IMR-90 (cell line): ENCODE data around the gene MLKL. TPM values are rescaled to one million over a fixed set of nuclear protein-coding genes. Genes with fewer than 3 reads are reported as not detected.
A peak's percentile ranks its signal among the peaks of the same experiment; 100 is the strongest.

ENCODE experiments used
- ATAC-seq: fragments of 200-7000 bp; cut with Tn5 transposase; 2 replicates; pipeline ENCODE4 v1.9.1; 2020; ENCODE audit warnings: low read depth, mild to moderate bottlenecking, moderate library complexity
- BruUV-seq: library from RNA; stranded (reverse); fragments of 400-500 nt; replicated peaks from 2 replicates; lab custom pipeline; 2021; lab: Mats Ljungman, UMichigan
- CTCF ChIA-PET: fragments of 300-600 bp; formaldehyde crosslinking; extraction: SDS; loops from one replicate; lab custom pipeline; 2021; ENCODE audit warnings: antibody characterized with exemption; lab: Yijun Ruan, JAX
- POLR2A ChIA-PET: fragments of 300-600 bp; sonication (Branson Sonifier 250); formaldehyde crosslinking; loops from one replicate; lab custom pipeline; 2022; ENCODE audit warnings: antibody characterized with exemption; ENCODE audit not compliant: unreplicated experiment; lab: Charles Lee
- DNase-seq: peaks from one replicate; pipeline ENCODE4 v3.0.0; 2013
- H2AFZ ChIP-seq: replicated peaks from 2 replicates; pipeline ENCODE3; 2013; ENCODE audit warnings: low read length, mild to moderate bottlenecking; ENCODE audit not compliant: poor library complexity
- H2AK5ac ChIP-seq: 2 replicates; pipeline ENCODE4 v1.6.1; 2013; ENCODE audit warnings: low read depth, low read length, inconsistent platforms
- H2AK9ac ChIP-seq: replicated peaks from 2 replicates; pipeline ENCODE3; 2013; ENCODE audit warnings: mild to moderate bottlenecking, low read depth, low read length, moderate library complexity; ENCODE audit not compliant: poor library complexity
- H2BK120ac ChIP-seq: 2 replicates; pipeline ENCODE4 v1.6.1; 2013; ENCODE audit warnings: low read depth, low read length, inconsistent platforms
- H2BK15ac ChIP-seq: 3 replicates; pipeline ENCODE4 v1.6.1; 2013; ENCODE audit warnings: low read depth, low read length, inconsistent platforms
- H2BK20ac ChIP-seq: 2 replicates; pipeline ENCODE4 v1.6.1; 2013; ENCODE audit warnings: low read depth, mild to moderate bottlenecking, inconsistent platforms, low read length, moderate library complexity
- H2BK5ac ChIP-seq: 2 replicates; pipeline ENCODE4 v1.6.1; 2013; ENCODE audit warnings: mild to moderate bottlenecking, low read depth, low read length, inconsistent platforms; ENCODE audit not compliant: poor library complexity, severe bottlenecking
- H3K14ac ChIP-seq: replicated peaks from 2 replicates; pipeline ENCODE4 v1.6.1; 2013; ENCODE audit warnings: low read depth, low read length, inconsistent platforms
- H3K18ac ChIP-seq: 2 replicates; pipeline ENCODE4 v1.6.1; 2013; ENCODE audit warnings: low read depth, low read length, control low read depth
- H3K23ac ChIP-seq: 2 replicates; pipeline ENCODE4 v1.6.1; 2013; ENCODE audit warnings: low read depth, low read length, inconsistent platforms
- H3K27ac ChIP-seq: 2 replicates; pipeline ENCODE4 v1.5.1; 2013; ENCODE audit warnings: mild to moderate bottlenecking, control low read depth, low read length; ENCODE audit not compliant: insufficient read depth
- H3K27me3 ChIP-seq: 2 replicates; pipeline ENCODE4 v1.6.1; 2013; ENCODE audit warnings: low read length; ENCODE audit not compliant: control insufficient read depth, insufficient read depth
- H3K36me3 ChIP-seq: 2 replicates; pipeline ENCODE4 v1.6.1; 2013; ENCODE audit warnings: low read length, mixed read lengths; ENCODE audit not compliant: control insufficient read depth, insufficient read depth
- H3K4ac ChIP-seq: 2 replicates; pipeline ENCODE4 v1.6.1; 2013; ENCODE audit warnings: low read depth, low read length, inconsistent platforms
- H3K4me1 ChIP-seq: 2 replicates; pipeline ENCODE4 v1.6.1; 2013; ENCODE audit warnings: low read length, mixed read lengths; ENCODE audit not compliant: control insufficient read depth, insufficient read depth
- H3K4me2 ChIP-seq: 2 replicates; pipeline ENCODE4 v1.6.1; 2013; ENCODE audit warnings: low read depth, mild to moderate bottlenecking, control low read depth, low read length, moderate library complexity
- H3K4me3 ChIP-seq: 2 replicates; pipeline ENCODE4 v1.5.1; 2013; ENCODE audit warnings: low read depth, mild to moderate bottlenecking, control low read depth, low read length, moderate library complexity; ENCODE audit not compliant: insufficient read depth
- H3K56ac ChIP-seq: 2 replicates; pipeline ENCODE4 v1.6.1; 2013; ENCODE audit warnings: low read length, inconsistent platforms; ENCODE audit not compliant: insufficient read depth; ENCODE audit errors: extremely low read depth
- H3K79me1 ChIP-seq, 2 experiments: 2 replicates each; pipeline ENCODE4 v1.6.1; 2013; ENCODE audit warnings: low read length in 2 of 2, inconsistent platforms in 1 of 2, low read depth in 1 of 2
- H3K9ac ChIP-seq: 2 replicates; pipeline ENCODE4 v1.6.1; 2013; ENCODE audit warnings: low read depth, low read length, control low read depth
- H3K9me1 ChIP-seq: 2 replicates; pipeline ENCODE4 v1.6.1; 2013; ENCODE audit warnings: low read length, inconsistent platforms; ENCODE audit not compliant: insufficient read depth
- H3K9me3 ChIP-seq: 2 replicates; pipeline ENCODE4 v1.6.1; 2013; ENCODE audit warnings: low read length; ENCODE audit not compliant: control insufficient read depth, insufficient read depth
- H4K20me1 ChIP-seq: 2 replicates; pipeline ENCODE4 v1.6.1; 2013; ENCODE audit warnings: low read length, inconsistent platforms; ENCODE audit not compliant: insufficient read depth
- H4K5ac ChIP-seq: 2 replicates; pipeline ENCODE4 v1.6.1; 2013; ENCODE audit warnings: mild to moderate bottlenecking, low read depth, low read length, control low read depth
- H4K8ac ChIP-seq, 2 experiments: 2 replicates each; pipeline ENCODE4 v1.6.1; 2013; ENCODE audit warnings: low read depth in 2 of 2, low read length in 2 of 2, control low read depth in 1 of 2, inconsistent platforms in 1 of 2
- H4K91ac ChIP-seq: 2 replicates; pipeline ENCODE4 v1.6.1; 2013; ENCODE audit warnings: low read depth, low read length, inconsistent platforms; ENCODE audit not compliant: insufficient read depth
- BHLHE40 ChIP-seq: fragments of 150-350 bp; IDR thresholded peaks from 2 replicates; pipeline ENCODE4 v1.6.1; 2016; ENCODE audit warnings: mild to moderate bottlenecking, low read depth, low read length
- CEBPB ChIP-seq: IDR thresholded peaks from 2 replicates; pipeline ENCODE4 v1.6.1; 2012; ENCODE audit warnings: low read depth, low read length, improper control_type of control experiment
- ELK1 ChIP-seq: fragments of 150-350 bp; IDR thresholded peaks from 2 replicates; pipeline ENCODE4 v1.6.1; 2016; ENCODE audit warnings: low read depth, mild to moderate bottlenecking, low read length, moderate library complexity, borderline replicate concordance
- FOS ChIP-seq: fragments of 150-350 bp; IDR thresholded peaks from 2 replicates; pipeline ENCODE4 v1.6.1; 2016; ENCODE audit warnings: low read depth, low read length
- MAFK ChIP-seq: IDR thresholded peaks from 2 replicates; pipeline ENCODE4 v1.6.1; 2012; ENCODE audit warnings: low read depth, low read length, improper control_type of control experiment
- MAZ ChIP-seq: IDR thresholded peaks from 2 replicates; pipeline ENCODE4 v1.6.1; 2012; ENCODE audit warnings: low read depth, mild to moderate bottlenecking, low read length, improper control_type of control experiment, moderate library complexity, borderline replicate concordance
- MXI1 ChIP-seq: IDR thresholded peaks from 2 replicates; pipeline ENCODE4 v1.6.1; 2012; ENCODE audit warnings: low read depth, mild to moderate bottlenecking, low read length, moderate library complexity, borderline replicate concordance
- POLR2A ChIP-seq: IDR thresholded peaks from 2 replicates; pipeline ENCODE4 v1.6.1; 2012; ENCODE audit warnings: mild to moderate bottlenecking, low read depth, low read length
- RAD21 ChIP-seq: IDR thresholded peaks from 2 replicates; pipeline ENCODE4 v1.6.1; 2012; ENCODE audit warnings: low read length, improper control_type of control experiment
- RFX5 ChIP-seq: IDR thresholded peaks from 2 replicates; pipeline ENCODE4 v1.8.0; 2012; ENCODE audit warnings: low read depth, mild to moderate bottlenecking, low read length, moderate library complexity
- SMC3 ChIP-seq: fragments of 150-350 bp; IDR thresholded peaks from 2 replicates; pipeline ENCODE4 v1.6.1; 2016; ENCODE audit warnings: low read depth, mild to moderate bottlenecking, antibody characterized with exemption, low read length, moderate library complexity
- whole genome bisulfite sequencing, 2 experiments: methylation state at CpG; one replicate each; pipeline versions ENCODE4 v1.1.5 to v1.1.7; 2013; ENCODE audit warnings: missing lambda C conversion rate in 2 of 2; ENCODE audit not compliant: insufficient read length in 1 of 2; ENCODE audit errors: extremely low coverage in 2 of 2; 5-methylcytosine and 5-hydroxymethylcytosine counted together
- dilution Hi-C: fragments of 300-500 bp; cut with HindIII; formaldehyde crosslinking; loops from one replicate; pipeline ENCODE4 v1.14.3; 2018; ENCODE audit warnings: low sequenced_read_pairs; ENCODE audit not compliant: unreplicated experiment
- in situ Hi-C: fragments of 300-500 bp; cut with MboI; formaldehyde crosslinking; loops from 3 replicates; pipeline ENCODE4 v1.14.3; 2019; ENCODE audit warnings: low sequenced_read_pairs, inconsistent platforms, mixed read lengths
- intact Hi-C: fragments of 100-400 bp; cut with micrococcal nuclease; formaldehyde crosslinking; loops from 2 replicates; pipeline ENCODE4 v1.10.0; 2022
- polyA plus RNA-seq, 3 experiments: library from polyadenylated mRNA; depleted of rRNA; stranded (reverse); fragments of >200 nt; gene quantifications; 2 replicates each; pipeline ENCODE4 v1.2.3, GENCODE V29; 2012; ENCODE audit warnings: low replicate concordance in 1 of 3
- total RNA-seq: library from RNA; depleted of rRNA; stranded (reverse); fragments of >200 nt; gene quantifications from 2 replicates; pipeline ENCODE4 v1.2.3, GENCODE V29; 2012

MLKL gene
- total and polyA plus RNA-seq, 2 of the 4 experiments (the other 2 are of a cell fraction) = 3.6 to 4.5 TPM

GRCh38 chr16:74737521-74737920, 36.9 kb upstream of the MLKL start:
- no peak overlapping the region for H4K5ac ChIP-seq
- peak overlapping the region; percentile 60; the same call in 1 of the 2 replicates for H2AK5ac ChIP-seq
- H3K9me3 ChIP-seq = no peaks in the 10 kb centered on the region
- DNase-seq (no peak), ATAC-seq (no peak)
- no peak overlapping the region for H2AFZ ChIP-seq
- no peak overlapping the region for H4K91ac ChIP-seq
- no peak overlapping the region for H2BK120ac ChIP-seq
- no peak for TF ChIP-seq BHLHE40
- TF ChIP-seq MXI1 = no peak
- no peak for TF ChIP-seq POLR2A
- no peak for TF ChIP-seq FOS
- TF ChIP-seq RAD21 = no peak
- TF ChIP-seq SMC3 = no peak
- no peak for TF ChIP-seq ELK1
- TF ChIP-seq RFX5 = no peak
- no peak for TF ChIP-seq CEBPB
- TF ChIP-seq MAFK = no peak
- no peak for TF ChIP-seq MAZ
- peaks cover 3% of the 10 kb centered on the region; the same call in 1 of the 2 replicates for H3K9me1 ChIP-seq
- H3K4me2 ChIP-seq = no peak overlapping the region
- no peak overlapping the region for H2BK15ac ChIP-seq
- no peak overlapping the region for H3K27ac ChIP-seq
- H2BK20ac ChIP-seq = no peak overlapping the region
- dilution Hi-C loops = no loop called here
- in situ Hi-C loops = no loop called here
- H3K4me1 ChIP-seq = peaks cover 17% of the 10 kb centered on the region
- H3K9ac ChIP-seq = no peak overlapping the region
- H3K4me3 ChIP-seq = no peak overlapping the region
- no peak overlapping the region for H4K8ac ChIP-seq
- no peak overlapping the region for H3K14ac ChIP-seq
- no peak overlapping the region for H3K4ac ChIP-seq
- intact Hi-C loops = no loop called here
- 67% methylated on average over 1 of the region's 6 CpGs; no CpG with 5 or more reads in 1 of the 2 experiments for WGBS, 2 experiments
- peak overlapping the region; percentile 51 for H2AK9ac ChIP-seq
- POLR2A ChIA-PET = no interaction called here
- peaks cover 3% of the 10 kb centered on the region; the same call in 1 of the 2 replicates for H3K27me3 ChIP-seq
- no peaks in the 10 kb centered on the region for H3K79me1 ChIP-seq
- CTCF ChIA-PET = interaction anchor here (1.3 to 1.4 kb wide), 2 partner anchors 12 to 126 kb away, joined by 5 to 6 read pairs; no protein-coding TSS in a partner anchor
- no peaks in the 10 kb centered on the region for H4K20me1 ChIP-seq
- H2BK5ac ChIP-seq = no peak overlapping the region
- no peaks in the 10 kb centered on the region for H3K36me3 ChIP-seq
- H3K23ac ChIP-seq = no peak overlapping the region
- H3K56ac ChIP-seq = no peak overlapping the region
- BruUV-seq = no TSS peak
- H3K18ac ChIP-seq = no peak overlapping the region
